HG03135 (cell line): Measurements from ENCODE around the gene FTO.
"Not testable (repeated sequence)": the region's sequence is repeated elsewhere in the genome, so short reads cannot be mapped to it uniquely, and the experiment has no call there.

Source experiments
- ATAC-seq: cut with Tn5 transposase; IDR thresholded peaks from one replicate; pipeline ENCODE4 v1.9.1; 2021; ENCODE audit warnings: mild to moderate bottlenecking, moderate library complexity; ENCODE audit not compliant: unreplicated experiment

Gene FTO

DNA sequence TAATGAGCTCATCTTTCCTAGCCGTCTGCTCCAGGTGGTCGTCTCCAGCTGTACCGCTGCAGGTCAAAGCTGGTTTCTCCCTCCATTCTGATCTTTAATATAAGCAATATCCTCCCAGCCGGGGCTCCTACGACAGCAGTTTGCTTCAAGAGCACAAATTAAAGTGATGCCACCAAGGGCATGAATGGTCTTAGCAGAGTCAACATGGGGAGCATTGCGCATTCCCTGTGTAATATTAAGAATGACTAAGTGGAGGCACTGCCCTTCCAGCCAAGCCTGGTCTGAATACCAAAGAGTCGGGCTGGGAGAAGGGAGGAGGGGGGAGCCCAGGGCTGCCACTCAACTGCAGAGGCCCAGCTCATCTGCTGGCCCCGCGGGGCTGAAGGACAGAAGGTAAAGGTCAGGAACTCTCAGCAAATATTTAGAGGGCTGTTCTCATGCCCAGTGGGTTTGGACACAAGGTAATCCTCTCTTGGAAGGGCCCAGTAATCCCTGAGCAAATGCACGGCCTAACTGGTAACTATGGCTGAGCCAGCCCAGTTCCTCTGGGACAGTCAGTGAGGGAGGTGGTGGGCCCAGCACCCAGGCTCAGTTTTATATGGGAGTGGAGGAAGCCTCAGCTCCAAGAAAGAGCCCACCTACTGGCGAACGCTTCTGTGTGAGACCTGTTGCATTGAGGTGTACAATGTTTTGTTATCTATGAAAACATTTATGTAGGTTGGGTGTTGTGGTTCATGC, 461.4 kb downstream of the FTO start:
- ATAC-seq: no peak

DNA sequence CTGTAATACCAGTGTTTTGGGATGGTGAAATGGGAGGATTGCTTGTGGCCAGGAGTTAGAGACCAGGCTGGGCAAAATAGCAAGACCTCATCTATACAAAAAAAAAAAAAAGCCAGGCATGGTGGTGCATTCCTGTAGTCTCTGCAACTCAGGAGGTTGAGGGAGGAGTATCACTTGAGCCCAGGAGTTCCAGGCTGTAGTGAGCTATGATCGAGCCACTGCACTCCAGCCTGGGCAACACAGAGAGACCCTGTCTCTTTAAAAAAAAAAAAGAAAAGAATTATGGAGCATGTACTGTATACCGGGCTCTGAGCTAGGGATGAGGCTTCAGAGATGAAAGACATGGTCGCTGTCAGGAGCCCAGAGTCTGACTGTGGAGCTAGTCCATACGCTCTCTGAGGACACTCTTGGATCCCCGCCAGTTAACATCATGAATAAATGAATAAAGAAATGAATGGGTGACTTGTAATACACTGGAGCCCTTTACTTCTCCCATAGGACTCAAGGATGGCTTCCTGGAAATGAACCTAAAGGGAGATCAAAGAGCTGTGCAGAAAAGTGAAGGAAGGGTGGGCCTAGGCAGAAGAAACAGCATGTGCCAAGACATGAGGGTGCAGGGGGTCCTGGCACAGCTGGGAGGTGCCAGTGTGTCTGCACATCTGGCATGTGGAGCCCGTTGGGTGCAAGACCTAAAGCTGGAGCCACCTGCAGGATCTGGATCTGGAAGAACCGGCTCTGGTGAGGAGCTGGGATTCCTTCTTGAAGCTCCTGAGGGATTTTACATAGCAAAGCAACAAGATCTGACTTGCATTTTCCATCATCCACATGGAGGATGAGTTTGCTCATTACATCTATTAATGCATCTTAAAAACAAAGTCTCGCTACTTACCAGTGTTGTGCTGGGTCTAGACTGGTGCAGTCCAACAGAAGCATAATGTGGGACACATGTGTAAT, 462.2 kb downstream of the FTO start:
- no peak for ATAC-seq

DNA sequence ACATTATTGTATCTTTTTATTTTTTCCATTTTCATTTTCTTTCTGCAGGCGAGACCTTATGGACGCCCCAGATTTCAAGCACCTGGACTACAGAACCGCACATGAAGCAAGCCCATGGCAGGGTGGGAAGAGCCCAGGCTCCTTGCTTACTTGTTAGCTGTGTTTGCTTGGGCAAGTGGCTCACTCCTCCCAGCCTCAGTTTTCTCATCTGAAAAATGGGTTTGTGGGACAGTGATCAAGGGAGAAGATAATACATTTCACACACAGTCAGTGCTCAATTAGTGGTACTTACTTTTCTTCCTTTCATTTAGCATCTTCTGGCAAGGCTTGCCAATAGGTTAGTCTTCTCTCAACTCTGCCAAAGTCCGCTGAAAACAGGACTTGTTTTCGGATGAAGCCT, 465.2 kb downstream of the FTO start:
- no peak for ATAC-seq

DNA sequence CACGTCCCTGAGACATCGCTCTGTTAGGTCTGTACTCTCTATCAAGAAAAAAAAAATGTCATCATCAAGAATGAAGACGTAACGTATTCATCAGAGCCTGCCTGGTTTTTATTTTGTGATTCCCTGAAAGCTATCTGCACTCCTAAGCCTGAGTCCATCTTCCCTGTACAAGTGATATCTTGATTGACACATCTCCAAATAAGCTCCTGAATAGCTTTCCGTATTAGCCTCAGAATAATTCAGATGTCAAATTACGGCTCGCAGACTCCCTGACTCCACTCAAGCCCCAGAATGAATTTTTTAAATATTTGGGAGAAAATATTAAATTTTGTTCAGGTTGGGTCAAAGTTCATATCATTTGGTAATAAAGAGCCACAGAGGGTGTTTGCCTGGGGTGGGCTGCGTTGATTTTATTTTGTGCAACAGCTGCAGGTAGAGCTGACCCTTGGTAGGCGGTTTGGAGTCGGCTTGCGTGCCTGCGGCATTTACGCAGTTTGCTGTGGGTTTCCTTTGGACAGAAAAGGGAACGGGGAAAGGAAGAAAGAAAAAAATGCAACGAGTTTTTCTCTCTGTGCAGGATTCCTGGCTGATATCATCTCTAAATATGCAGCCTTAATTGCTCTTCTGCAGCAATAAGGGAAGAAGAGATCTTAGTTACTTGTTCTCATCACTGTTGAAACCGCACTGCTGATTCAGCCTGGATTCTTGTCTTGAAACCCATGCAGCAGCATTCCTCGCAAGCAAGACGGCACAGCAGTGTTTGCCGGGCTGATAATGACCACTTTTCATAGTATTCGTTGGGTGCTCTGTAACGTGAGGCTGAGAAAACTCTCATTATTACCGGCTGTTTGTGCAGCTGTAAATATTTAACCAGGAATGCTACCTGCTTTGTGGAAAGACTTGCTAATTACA, 467.9 kb downstream of the FTO start:
- ATAC-seq: no peak

DNA sequence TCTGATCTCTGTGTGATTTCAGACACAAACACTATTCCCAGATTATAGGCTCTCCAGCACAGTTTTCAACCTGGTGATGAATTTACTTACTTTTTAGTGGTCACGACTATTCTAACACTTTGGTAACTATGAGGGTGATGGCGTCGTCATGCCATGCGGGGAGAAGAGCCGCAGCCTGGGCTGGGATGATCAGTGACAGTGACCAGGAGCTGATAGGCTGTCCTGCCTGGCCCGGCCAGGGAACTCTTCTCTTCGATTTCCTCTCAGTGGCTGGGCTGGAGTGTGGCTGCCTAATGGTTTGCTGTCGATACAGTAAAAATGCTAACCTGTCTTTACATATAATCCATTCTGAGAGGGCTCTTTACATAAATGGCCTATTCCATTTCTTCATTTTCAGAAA, 469.5 kb downstream of the FTO start:
- no peak for ATAC-seq

DNA sequence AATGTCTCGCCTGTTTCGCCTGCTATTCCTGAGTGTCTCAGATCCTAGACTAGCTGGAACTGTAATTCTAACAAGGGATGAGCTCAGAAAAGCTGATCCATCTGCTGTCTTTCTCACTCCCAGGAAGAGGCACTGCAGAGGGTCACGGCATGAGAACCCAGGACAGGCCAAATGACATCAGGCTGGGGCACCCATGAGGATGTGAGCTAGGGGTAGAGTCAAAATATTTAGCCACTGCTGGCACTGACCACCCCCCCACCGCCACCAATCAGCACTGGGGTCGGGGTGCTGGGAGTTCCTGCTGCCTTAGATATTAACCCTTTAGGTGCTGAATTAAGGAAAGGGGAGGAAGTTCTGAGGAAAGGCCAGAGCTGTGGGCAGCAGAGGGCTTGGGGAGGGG, 470.2 kb downstream of the FTO start:
- ATAC-seq: no peak

DNA sequence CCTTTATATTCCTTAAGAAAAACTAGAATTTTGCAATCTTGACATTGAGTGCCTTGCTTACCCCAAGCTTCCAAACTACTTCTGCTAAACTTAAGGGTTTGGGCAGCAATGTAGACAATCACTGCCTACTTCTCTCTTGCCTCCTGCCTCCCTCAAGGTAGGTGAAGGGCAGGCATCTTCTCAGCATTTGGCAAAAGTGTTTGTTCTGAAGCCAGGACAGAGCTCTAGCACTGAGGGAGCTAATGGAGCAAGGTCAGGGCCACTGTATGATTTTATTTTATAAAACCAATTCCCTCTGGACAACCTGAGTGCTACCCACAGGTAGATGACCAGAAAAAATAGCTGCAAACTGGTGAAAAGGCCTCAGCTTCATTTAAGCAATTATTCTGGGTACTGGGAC, 470.8 kb downstream of the FTO start:
- no peak for ATAC-seq

DNA sequence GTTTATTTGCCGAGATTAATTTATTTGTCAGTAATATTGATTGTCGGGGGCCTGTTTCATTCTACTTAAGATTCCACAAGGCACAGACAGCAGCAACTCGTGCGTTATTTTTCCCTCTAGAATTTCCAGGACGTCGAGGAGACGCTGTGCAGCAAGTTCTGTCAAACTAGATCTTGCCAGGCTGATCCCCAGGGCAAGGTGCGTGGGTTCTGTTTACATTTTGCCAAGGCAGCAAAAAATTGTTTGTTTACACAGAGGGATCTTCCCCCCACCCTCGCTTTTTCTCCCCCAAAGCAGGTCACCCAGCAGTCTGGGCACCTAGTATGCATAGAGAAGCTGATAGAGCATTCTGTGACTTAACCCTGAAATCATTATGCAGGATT, 471.2 kb downstream of the FTO start:
- ATAC-seq: no peak

DNA sequence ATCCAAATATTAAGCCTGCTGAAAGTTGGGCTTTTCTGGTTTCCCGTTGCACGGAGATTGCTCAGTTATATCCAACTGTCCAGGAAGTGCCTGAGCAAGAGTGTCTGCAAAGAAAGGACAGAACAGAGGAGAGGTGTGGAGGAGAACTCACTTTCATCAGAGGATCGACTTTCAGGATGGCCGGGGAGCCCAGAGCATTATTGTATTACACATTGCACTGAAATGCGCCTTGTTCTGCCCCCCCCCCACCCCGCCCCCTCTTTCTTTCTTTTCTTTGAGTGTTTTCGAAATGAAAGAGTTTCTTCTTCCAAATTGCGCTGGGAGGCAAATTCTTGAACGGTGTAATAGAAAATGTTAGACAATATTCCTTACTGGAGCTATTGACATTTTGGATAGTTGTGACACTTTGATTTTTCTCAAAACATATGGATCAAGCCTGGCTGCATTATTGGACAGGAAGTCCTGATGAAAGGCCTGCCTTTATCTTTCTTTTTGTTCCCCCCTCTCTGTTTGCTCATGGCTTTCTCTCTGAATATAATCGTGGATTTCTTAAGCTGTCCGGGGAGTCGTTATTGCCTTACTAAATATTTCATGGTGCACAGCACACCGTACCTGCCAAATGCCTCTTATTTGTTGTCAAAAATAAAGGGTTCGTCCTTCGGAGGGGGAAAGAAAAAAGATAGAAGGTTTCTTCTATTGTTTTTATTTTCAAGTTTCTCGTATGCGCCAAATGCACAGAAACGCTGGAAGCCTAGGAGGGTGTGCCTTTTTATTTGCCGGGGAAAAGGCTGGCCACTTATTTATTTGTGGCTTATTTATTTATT, 471.8 kb downstream of the FTO start:
- no peak for ATAC-seq

DNA sequence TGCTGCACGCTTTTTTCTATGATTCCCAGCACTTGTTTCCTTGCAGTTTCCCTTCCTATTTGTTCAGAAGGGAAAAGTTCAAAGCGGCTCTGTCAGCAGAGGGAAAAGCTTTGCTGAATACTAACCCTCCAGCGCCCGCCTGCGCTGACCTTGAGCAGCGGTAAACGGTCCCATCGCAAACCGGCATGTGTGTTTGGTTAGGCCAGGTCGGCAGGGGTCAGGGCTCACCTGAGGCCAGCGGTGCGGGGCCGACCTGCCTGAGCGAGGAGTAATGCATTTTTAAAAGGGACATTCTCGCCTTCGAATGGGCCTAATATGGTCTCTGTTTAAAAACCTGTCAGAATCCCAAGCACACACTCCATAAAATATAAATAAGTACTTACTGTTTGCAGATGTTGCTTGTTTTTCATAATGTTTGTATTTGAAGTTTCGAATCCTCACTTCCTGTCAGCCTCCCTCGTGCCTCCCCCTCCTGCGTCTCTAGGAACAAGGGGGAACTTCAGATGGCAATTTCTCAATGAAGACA, 472.5 kb downstream of the FTO start:
- ATAC-seq: no peak

DNA sequence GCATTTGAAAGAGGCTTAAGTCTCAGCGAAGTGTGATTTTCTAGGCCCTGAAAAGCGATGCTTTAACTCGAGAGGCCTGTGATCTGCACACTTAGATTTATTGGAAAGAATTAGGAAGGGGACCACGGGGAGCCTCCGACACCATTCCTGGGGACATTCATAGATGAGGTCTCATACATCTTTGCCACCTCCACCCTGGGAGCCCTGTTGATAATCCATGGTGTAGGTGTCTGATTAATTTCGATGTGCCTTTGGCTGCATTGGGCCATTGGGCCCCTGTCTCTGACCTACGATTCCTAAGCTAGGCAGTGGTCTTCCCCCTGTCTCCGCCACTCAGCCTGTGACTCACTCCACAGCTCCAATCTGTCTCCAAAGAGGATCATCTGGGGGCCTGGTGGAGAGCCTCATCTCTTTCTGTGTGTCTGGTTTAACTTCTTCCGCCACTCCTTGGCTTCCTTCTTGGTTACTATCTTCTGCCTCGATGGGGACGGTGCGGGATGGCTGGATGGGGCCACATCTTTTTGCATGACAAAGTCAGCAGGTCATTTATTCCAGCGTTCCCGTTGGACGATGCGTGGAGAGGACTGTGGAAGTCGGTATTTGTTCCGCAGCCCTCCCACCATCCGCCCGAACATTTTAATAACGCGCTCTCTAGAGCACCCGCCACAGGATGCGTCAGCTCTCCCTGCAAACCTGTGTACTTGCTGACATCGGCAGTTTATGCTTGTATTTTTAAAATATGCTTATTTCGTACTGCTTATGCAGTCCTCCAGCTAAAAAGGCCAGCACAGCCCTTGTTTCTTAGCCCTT, 473.3 kb downstream of the FTO start:
- ATAC-seq: no peak

DNA sequence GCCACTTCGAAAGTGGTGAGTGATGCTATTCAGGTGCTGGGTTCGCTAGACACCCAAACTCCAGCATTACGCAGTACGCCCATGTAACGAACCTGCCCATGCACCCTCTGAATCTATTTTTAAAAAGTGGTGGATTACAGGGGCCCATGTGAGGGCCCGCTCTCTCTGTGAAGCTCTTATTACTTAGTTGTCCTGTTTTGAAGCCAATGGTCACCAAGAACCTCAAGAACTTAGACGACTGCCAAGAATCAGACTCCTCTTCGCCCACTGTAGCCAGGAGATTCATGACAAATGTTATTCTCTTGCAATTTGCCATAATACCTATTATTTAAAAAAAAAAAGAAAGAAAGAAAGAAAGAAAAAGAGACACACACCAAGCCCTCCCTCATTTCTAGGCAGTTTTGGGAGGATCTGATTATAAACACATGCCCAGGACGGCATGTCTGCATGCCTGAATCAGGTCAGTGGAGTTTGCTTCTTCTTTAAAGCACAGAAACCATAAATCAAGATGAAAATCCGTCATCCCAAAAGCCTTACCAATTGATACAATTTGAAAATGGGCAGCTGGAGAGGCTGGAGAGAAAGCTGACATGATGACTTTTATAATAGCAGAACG, 474.0 kb downstream of the FTO start:
- no peak for ATAC-seq

DNA sequence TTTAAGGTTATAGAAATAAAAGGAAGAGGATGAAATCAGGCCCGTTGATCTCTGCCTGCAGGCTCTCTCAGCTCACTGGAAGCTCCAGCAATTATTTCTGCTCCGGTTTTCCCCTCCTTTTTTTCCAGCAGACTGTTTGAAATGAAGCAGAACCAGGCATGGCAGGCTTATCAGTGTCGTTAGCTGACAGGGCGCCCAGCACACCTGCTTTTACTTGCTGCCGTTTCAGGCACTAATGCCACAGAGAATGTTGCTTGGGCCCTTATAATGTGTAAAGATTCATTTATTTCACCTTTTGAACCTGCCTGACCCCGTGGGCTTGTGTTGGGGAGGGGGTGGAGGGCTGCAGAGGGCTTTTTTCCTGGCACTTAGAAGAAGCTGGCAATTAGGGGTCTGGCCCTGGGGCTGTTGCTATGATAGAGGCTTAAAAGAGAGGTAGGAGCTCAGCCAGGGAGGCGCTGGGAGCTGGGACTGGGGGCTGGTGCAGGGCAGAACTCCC, 474.6 kb downstream of the FTO start:
- ATAC-seq: no peak

DNA sequence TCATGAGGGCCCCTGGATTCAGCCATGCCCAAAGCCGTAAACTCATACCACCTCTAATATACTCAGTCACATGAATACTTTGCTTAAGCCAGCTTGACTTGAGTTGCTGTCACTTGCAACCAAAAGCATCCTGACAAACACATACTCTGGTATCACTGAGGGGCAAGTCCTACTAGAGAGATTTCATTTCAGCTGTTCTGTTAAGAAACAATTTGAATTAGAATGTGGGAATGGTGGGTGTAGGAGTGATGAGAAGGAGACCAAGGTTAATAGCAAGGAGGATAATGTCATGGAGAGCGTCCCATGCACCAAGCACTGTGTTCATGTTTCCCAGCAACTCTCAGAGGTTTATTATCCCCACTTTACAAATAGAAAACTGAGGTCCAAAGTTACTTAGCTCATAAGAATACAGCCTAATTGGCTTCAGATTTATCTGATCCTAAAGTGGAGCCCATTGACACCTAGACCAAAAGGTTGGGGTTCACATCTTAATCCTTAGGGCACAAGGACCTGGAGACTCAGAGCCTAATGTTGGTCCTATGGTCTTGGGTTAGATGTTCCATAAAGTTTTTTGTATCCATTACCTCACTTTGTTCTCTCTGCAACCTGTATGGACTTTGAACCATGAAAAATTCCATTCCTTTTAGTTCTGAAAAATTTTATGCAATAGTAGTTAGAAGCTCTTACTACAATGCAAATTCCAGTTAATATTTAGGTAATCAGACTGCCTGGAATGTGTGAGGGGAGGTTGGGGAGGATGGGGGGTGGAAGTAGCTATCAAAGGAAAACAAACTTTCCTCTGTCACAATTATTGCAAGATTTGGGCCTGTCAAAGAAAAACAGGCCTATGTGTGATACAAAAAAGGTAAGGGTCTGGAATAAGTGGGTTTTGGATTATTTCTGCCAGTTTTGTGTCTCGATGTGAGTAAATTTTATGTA, 476.7 kb downstream of the FTO start:
- no peak for ATAC-seq

DNA sequence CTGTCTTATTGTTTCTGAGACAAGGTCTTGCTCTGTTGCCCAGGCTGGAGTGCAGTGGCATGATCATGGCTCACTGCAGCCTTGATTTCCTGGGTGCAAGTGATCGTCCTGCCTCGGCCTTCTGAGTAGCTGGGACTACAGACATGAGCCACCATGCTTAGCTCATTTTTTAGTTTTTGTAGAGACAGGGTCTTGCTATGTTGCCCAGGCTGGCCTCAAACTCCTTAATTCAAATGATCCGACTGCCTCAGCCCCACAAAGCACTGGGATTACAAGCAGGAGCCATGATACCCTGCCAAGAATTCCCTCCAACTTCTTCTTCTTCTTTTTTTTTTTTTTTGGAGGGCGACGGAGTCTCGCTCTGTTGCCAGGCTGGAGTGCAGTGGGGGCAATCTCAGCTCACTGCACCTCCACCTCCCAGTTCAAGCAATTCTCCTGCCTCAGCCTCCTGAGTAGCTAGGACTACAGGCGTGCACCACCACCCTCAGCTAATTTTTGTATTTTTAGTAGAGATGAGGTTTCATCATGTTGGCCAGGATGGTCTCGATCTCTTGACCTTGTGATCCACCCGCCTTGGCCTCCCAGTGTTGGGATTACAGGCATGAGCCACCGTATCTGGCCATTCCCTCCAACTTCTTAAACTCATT, 477.9 kb downstream of the FTO start:
- ATAC-seq: not testable (repeated sequence)

DNA sequence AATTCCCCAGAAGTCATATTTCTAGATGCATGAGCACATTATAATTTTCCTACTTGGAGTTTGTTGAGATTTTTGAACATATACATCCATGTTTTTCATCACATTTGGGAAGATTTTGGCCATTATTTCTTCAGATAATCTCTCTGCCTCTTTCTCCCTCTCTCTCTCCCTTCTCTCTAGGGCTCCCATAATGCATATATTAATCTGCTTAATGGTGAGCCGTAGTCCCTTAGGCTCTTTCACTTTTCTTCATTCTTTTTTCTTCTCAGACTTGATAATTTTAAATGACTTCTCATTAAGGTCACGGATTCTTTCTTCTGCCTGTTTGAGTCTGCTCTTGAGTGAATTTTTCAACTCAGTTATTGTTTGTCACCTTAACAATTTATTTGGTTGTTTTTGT, 481.1 kb downstream of the FTO start:
- no peak for ATAC-seq

DNA sequence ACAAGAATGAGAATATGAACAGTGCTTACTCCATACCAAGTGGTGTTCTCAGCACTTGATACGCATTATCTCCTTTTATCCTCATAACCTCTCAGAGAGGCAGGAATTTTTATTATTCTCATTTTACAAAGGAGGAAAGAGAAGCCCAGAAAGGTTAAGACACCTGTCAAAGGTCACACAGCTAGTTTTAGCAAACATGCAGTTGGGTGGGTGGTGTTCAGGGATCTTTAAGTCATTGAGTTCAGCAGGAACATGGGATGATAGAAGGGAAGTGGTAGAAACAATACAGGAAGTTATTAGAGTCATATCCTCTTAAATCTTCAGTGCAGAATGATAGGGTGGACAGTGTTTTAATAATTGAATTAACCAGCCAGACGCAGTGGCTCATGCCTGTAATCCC, 487.2 kb downstream of the FTO start:
- ATAC-seq: no peak
